Tibial nerve (tissue), 4 donors: ENCODE results near the gene RAB11FIP3. TPM values are rescaled to one million over a fixed set of nuclear protein-coding genes. Genes with fewer than 3 reads are reported as not detected.
A peak's percentile ranks its signal among the peaks of the same experiment; 100 is the strongest.

Experiments used
- DNase-seq, 2 donors: peaks; one replicate each; pipeline ENCODE4 v3.0.0-alpha.2; 2019; ENCODE audit warnings: low spot score in 2 of 2
- H3K27ac ChIP-seq, 4 donors: fragments of 200-600 bp; sonication (generic) in 3 of 4; one replicate each; pipeline ENCODE4 v1.5.1; 2017 to 2019; ENCODE audit warnings: mild to moderate bottlenecking in 1 of 4
- H3K27me3 ChIP-seq, 2 donors: fragments of 200-600 bp; sonication (generic) in 1 of 2; one replicate each; pipeline versions ENCODE4 v1.5.1 to v1.6.0; 2017 to 2019
- H3K36me3 ChIP-seq, 3 donors: fragments of 200-600 bp; sonication (generic); one replicate each; pipeline ENCODE4 v1.5.1; 2018 to 2019
- H3K4me1 ChIP-seq, 4 donors: fragments of 200-600 bp; sonication (generic) in 3 of 4; one replicate each; pipeline ENCODE4 v1.5.1; 2017 to 2019
- H3K4me3 ChIP-seq, 4 donors: fragments of 200-600 bp; sonication (generic) in 3 of 4; one replicate each; pipeline ENCODE4 v1.5.1; 2017 to 2019; ENCODE audit warnings: mild to moderate bottlenecking in 1 of 4, moderate library complexity in 1 of 4
- H3K9me3 ChIP-seq, 4 donors: fragments of 200-600 bp; sonication (generic) in 3 of 4; one replicate each; pipeline ENCODE4 v1.5.1; 2017 to 2019
- EP300 ChIP-seq, 2 donors: sonication (generic); formaldehyde crosslinking; IDR thresholded peaks; one replicate each; pipeline ENCODE4 v1.6.1; 2017; ENCODE audit warnings: antibody characterized with exemption in 2 of 2, mild to moderate bottlenecking in 1 of 2
- POLR2A ChIP-seq, 2 donors: fragments of 450-650 bp; IDR thresholded peaks; one replicate each; pipeline ENCODE4 v1.6.1; 2017; ENCODE audit warnings: antibody characterized with exemption in 2 of 2, mild to moderate bottlenecking in 2 of 2, moderate library complexity in 2 of 2
- WGBS, 2 donors: methylation state at CpG; one replicate each; pipeline ENCODE4 v1.1.5; 2018; 5-methylcytosine and 5-hydroxymethylcytosine counted together
- small RNA-seq: library from RNA; depleted of rRNA; stranded (forward); fragments of <200 nt; gene quantifications from one replicate; pipeline ENCODE3, GENCODE V24; 2016
- total RNA-seq, 4 donors: library from RNA; depleted of rRNA; stranded (reverse); fragments of >200 nt; gene quantifications; one replicate each; pipeline ENCODE4 v1.1.0, GENCODE V29; 2016
- TF ChIP-seq, protein P1 (sequence below), 5 experiments: fragments of 200-600 bp in 3 of 5; fragments of 450-650 bp in 2 of 5; sonication (generic) in 3 of 5; IDR thresholded peaks; one replicate each; pipeline ENCODE4 v1.5.1; 2016 to 2019; ENCODE audit warnings: antibody characterized with exemption in 5 of 5, mild to moderate bottlenecking in 3 of 5, moderate library complexity in 2 of 5

The RAB11FIP3 gene
- total RNA-seq, 4 donors from 2014 or later, result 30.2 to 128 (median 54.6) TPM

DNA sequence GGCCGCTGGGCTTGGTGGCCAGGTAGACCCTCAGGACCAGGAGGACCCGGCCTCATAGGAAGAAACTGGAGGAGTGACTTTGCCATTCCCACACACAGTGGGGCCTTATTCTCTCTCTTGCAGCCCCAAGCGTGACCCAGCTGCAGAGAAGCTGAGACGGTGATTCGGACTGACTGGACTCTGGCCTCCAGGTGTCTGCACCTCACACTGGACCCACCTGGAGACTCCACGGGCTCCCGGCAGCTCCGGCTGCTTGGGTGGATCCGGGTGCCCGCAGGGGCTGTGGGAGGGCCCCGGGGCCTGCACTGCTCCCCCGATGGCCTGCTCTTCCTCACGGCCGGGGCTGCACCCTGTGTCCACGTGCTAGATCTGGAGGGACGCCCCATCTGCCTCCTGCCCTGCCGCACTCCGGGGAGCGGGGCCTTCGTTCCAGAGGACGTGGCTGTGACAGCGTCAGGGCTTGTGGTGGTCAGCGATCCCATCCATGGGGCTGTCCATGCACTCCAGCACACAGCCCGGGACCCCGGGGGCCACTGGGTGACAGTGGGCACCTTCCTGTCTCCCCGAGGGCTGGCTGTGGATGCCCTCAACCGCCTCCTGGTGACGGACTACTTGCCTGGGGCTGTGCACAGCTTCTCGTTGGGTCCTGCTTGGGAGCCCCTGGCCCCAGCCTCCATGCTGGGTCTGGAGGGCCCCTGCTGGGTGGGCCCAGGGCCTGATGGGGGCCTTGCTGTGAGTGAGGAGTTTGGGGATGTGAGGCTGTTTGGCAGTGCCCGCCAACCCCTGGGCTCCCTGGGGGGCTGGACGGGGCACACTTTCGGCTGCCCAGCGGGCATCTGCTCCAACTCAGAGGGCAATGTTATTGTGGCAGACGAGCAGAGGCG lies 142.2 kb downstream of the RAB11FIP3 start:
- Histone ChIP-seq H3K4me3 (peak overlapping the region in 1 of 4 donors; percentile 44), H3K9me3 (no peaks in the 10 kb centered on the region), H3K27me3 (peaks cover 0 to 13% of the 10 kb centered on the region in 2 donors), H3K4me1 (peaks cover 0 to 62% (median 28%) of the 10 kb centered on the region in 4 donors), H3K27ac (peak overlapping the region in 3 of 4 donors; percentile 59 to 66 (median 60)), H3K36me3 (peaks cover 0 to 4% (median 0%) of the 10 kb centered on the region in 3 donors)
- DNase-seq, result no peak
- WGBS, 2 donors, result 84 to 92% methylated on average over 11 to 28 of the region's 35 CpGs
- TF ChIP-seq EP300 (IDR thresholded peaks at IDR 0.05) (no peak), POLR2A (IDR thresholded peaks at IDR 0.05) (no peak)
- TF ChIP-seq, protein P1, sequence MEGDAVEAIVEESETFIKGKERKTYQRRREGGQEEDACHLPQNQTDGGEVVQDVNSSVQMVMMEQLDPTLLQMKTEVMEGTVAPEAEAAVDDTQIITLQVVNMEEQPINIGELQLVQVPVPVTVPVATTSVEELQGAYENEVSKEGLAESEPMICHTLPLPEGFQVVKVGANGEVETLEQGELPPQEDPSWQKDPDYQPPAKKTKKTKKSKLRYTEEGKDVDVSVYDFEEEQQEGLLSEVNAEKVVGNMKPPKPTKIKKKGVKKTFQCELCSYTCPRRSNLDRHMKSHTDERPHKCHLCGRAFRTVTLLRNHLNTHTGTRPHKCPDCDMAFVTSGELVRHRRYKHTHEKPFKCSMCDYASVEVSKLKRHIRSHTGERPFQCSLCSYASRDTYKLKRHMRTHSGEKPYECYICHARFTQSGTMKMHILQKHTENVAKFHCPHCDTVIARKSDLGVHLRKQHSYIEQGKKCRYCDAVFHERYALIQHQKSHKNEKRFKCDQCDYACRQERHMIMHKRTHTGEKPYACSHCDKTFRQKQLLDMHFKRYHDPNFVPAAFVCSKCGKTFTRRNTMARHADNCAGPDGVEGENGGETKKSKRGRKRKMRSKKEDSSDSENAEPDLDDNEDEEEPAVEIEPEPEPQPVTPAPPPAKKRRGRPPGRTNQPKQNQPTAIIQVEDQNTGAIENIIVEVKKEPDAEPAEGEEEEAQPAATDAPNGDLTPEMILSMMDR (IDR thresholded peaks at IDR 0.05), result no peak

DNA sequence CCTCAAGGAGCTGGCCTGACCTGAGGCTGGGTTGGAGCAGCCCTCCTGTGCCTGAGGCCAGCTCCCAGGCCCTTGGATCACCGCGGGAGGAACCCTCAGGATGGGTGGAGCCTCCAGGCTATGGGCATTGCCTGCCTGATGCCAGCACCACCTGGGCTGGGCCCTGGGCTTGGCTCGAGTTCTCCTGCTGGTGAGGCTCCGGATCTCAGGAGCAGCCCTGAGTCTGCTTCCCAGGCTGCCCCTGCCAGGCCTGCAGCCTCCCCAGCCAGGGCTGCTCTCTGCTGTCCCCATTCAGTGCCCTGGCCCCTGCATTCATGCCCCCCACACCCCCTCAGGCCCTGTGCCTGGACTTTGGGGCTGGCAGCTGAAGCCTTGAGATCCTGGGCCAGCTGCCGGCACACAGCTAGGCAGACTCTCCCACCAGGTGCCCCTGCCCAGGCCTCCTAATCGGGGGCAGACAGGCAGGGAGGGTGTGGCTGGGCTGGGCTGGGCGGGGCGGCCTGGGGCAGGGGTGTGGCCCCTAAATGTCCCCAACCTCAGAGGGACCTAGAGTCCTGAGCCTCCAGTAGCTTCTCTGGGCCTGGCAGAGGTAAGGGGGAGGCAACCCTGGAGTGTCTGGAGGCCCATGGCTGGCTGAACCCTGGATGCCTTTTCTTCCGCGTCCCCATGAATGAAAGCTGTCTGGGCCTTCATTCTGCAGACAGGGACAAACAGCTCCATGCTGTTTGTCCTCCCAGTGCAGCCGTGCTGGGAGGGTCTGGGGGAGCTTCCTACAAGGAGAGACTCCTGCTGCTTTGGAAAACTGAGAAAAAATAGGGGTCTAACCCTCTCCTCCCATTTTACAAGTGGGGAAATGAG lies 143.2 kb downstream of the RAB11FIP3 start:
- WGBS, 2 donors, result 60 to 72% methylated on average over 3 to 8 of the region's 11 CpGs
- Histone ChIP-seq H3K4me1 (peaks cover 0 to 68% (median 28%) of the 10 kb centered on the region in 4 donors), H3K27me3 (peaks cover 0 to 4% of the 10 kb centered on the region in 2 donors), H3K27ac (peak overlapping the region in 3 of 4 donors; percentile 82 to 88 (median 84)), H3K4me3 (peak overlapping the region in 3 of 4 donors; percentile 38 to 90 (median 52)), H3K36me3 (peaks cover 0 to 14% (median 0%) of the 10 kb centered on the region in 3 donors), H3K9me3 (no peaks in the 10 kb centered on the region)
- DNase-seq, result no peak
- TF ChIP-seq, protein P1 (IDR thresholded peaks at IDR 0.05), result no peak
- no peak for TF ChIP-seq POLR2A (IDR thresholded peaks at IDR 0.05)

DNA sequence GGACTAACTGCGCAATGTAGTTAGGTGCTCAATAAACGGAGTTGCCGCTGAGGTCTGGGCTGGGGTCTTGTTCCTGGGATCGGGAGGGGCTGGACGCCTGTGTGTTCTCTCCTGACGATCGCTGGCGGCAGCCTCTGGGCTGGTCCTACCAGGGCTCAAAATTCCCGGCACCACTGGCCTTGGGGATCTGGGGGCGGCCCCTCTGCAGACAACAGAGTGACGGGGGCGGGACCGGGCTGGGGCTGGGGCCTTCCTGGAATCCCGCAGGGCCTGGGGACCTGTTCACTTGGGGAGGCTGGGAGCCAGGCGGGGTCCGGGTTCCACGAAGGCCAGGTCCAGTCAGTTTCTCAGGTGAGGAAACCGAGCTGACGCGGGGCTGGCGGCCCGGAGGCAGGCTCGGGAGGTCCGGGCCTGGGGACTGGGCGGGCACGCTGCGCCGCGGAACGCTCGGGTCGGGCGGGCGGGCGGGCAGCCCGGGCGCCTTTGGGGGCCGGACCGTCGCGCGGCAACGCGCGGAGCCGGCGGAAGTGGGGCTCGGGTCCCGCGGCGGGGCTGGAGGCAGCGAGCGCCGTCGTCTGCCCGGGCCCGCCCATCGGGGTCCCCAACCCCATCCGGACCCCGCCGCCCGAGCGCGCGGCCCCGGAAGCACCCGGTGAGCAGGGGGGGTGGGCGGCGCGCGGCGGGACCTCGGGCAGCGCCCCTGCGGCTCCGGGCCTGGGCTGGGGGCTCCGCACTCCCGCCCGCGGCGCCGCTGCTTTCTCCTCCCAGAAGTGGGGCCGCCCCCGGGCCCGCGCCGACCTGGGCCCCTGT lies 144.2 kb downstream of the RAB11FIP3 start, which contains the start of gene PIGQ:
Gene PIGQ (plus strand): TSS at position 524 of the 810 bp plus-strand sequence. CDS start 4,107 bp downstream, outside the sequence.
- peak within 1 kb of the TSS; percentile 35 to 88 (median 83) for H3K27ac ChIP-seq
- peak within 1 kb of the TSS; percentile 52 to 90 (median 70) for H3K4me3 ChIP-seq
- peaks cover 0 to 68% (median 28%) of the 10 kb centered on the region in 4 donors for H3K4me1 ChIP-seq
- WGBS, 2 donors, result 6% methylated on average over 13 to 14 of the region's 87 CpGs
- DNase-seq, result peak in 1 of 2 donors; percentile 46
- no peak for TF ChIP-seq EP300 (IDR thresholded peaks at IDR 0.05)
- TF ChIP-seq, protein P1 (IDR thresholded peaks at IDR 0.05), result no peak
- no peak for TF ChIP-seq POLR2A (IDR thresholded peaks at IDR 0.05)
- H3K36me3 ChIP-seq, result peaks cover 0 to 24% (median 0%) of the 10 kb centered on the region in 3 donors
- no peaks in the 10 kb centered on the region for H3K9me3 ChIP-seq
- no peaks in the 10 kb centered on the region for H3K27me3 ChIP-seq

Small RNA genes within 50 kb of the gene (small RNA-seq; reads per million reads assigned to genes)
- gene MIR3176 (0.47 reads per million), gene MIR5587 (not detected), gene RF00019 (not detected), gene Z98883.1 (not detected)

Other genes with a start within 250 kb of the RAB11FIP3 start
- 100 to 1,000 TPM in 1 of 4 donors, 10 to 100 TPM in 2, not detected in 1; 48.4 to 135 (median 81.6) TPM for gene HBA1, start 249.0 kb upstream of the RAB11FIP3 start, total RNA-seq
- not detected for gene HBQ1, start 245.2 kb upstream of the RAB11FIP3 start, total RNA-seq
- gene LUC7L, start 196.2 kb upstream of the RAB11FIP3 start, total RNA-seq, result 100 to 1,000 TPM; 109 to 180 (median 123) TPM
- gene FAM234A, start 190.8 kb upstream of the RAB11FIP3 start, total RNA-seq, result 100 to 1,000 TPM in 2 of 4 donors, 10 to 100 TPM in 2; 73.5 to 192 (median 99.0) TPM
- 10 to 100 TPM; 20.8 to 59.0 (median 29.7) TPM for gene RGS11, start 149.7 kb upstream of the RAB11FIP3 start, total RNA-seq
- not detected for gene ARHGDIG, start 145.1 kb upstream of the RAB11FIP3 start, total RNA-seq
- gene PDIA2, start 142.5 kb upstream of the RAB11FIP3 start, total RNA-seq, result 1 to 10 TPM; 3.3 to 8.8 (median 3.7) TPM
- gene AXIN1, start 72.9 kb upstream of the RAB11FIP3 start, total RNA-seq, result 10 to 100 TPM; 23.4 to 37.1 (median 25.0) TPM
- 10 to 100 TPM; 45.1 to 79.5 (median 65.3) TPM for gene MRPL28, start 55.1 kb upstream of the RAB11FIP3 start, total RNA-seq
- gene PGAP6, start 43.7 kb upstream of the RAB11FIP3 start, total RNA-seq, result 10 to 100 TPM; 22.7 to 69.3 (median 36.7) TPM
- 10 to 100 TPM; 26.7 to 99.6 (median 47.8) TPM for gene NME4, start 28.4 kb upstream of the RAB11FIP3 start, total RNA-seq
- 10 to 100 TPM; 20.3 to 68.4 (median 33.6) TPM for gene DECR2, start 23.8 kb upstream of the RAB11FIP3 start, total RNA-seq
- 10 to 100 TPM; 19.0 to 91.5 (median 52.5) TPM for gene CAPN15, start 102.1 kb downstream of the RAB11FIP3 start, total RNA-seq
- not detected for gene PRR35, start 134.7 kb downstream of the RAB11FIP3 start, total RNA-seq
- gene NHLRC4, start 141.4 kb downstream of the RAB11FIP3 start, total RNA-seq, result 1 to 10 TPM in 3 of 4 donors, under 1 TPM in 1; 0.98 to 5.2 (median 1.9) TPM
- gene PIGQ, start 144.3 kb downstream of the RAB11FIP3 start, total RNA-seq, result 10 to 100 TPM; 49.2 to 89.6 (median 71.8) TPM
- 10 to 100 TPM; 21.1 to 30.6 (median 27.5) TPM for gene RAB40C, start 164.4 kb downstream of the RAB11FIP3 start, total RNA-seq
- gene WFIKKN1, start 205.3 kb downstream of the RAB11FIP3 start, total RNA-seq, result 1 to 10 TPM in 3 of 4 donors, under 1 TPM in 1; 0.66 to 3.9 (median 1.8) TPM
- gene METTL26, start 210.7 kb downstream of the RAB11FIP3 start, total RNA-seq, result 100 to 1,000 TPM; 147 to 204 (median 176) TPM
- 10 to 100 TPM; 20.8 to 37.7 (median 32.4) TPM for gene MCRIP2, start 216.2 kb downstream of the RAB11FIP3 start, total RNA-seq
- gene WDR90, start 223.7 kb downstream of the RAB11FIP3 start, total RNA-seq, result 10 to 100 TPM; 26.9 to 83.7 (median 54.1) TPM
- gene RHOT2, start 242.5 kb downstream of the RAB11FIP3 start, total RNA-seq, result 100 to 1,000 TPM in 3 of 4 donors, 10 to 100 TPM in 1; 68.6 to 188 (median 106) TPM